Osteoblast (primary cell): ENCODE results near the gene FCER2. TPM values are rescaled to one million over a fixed set of nuclear protein-coding genes. Genes with fewer than 3 reads are reported as not detected.

Experiments used
- DNase-seq: peaks from one replicate; pipeline ENCODE4 v3.0.0; 2011; ENCODE audit warnings: low spot score, mixed read lengths; ENCODE audit not compliant: insufficient read length; ENCODE audit errors: missing footprints
- H2AFZ ChIP-seq: 2 replicates; pipeline ENCODE4 v1.6.0; 2011; ENCODE audit warnings: mild to moderate bottlenecking, low read length
- H3K27ac ChIP-seq: 2 replicates; pipeline ENCODE4 v1.5.1; 2011; ENCODE audit warnings: mild to moderate bottlenecking, low read depth, low read length, moderate library complexity
- H3K27me3 ChIP-seq: 2 replicates; pipeline ENCODE4 v1.6.0; 2012; ENCODE audit warnings: mild to moderate bottlenecking, control low read depth, inconsistent platforms, low read length, moderate library complexity; ENCODE audit not compliant: insufficient read depth
- H3K36me3 ChIP-seq: 2 replicates; pipeline ENCODE4 v1.5.1; 2011; ENCODE audit warnings: mild to moderate bottlenecking, low read length, control low read depth, moderate library complexity; ENCODE audit not compliant: insufficient read depth
- H3K4me1 ChIP-seq: 2 replicates; pipeline ENCODE4 v1.5.1; 2011; ENCODE audit warnings: mild to moderate bottlenecking, low read length, control low read depth, moderate library complexity; ENCODE audit not compliant: insufficient read depth
- H3K4me2 ChIP-seq: 2 replicates; pipeline ENCODE4 v1.6.0; 2011; ENCODE audit warnings: mild to moderate bottlenecking, low read length; ENCODE audit not compliant: insufficient read depth
- H3K4me3 ChIP-seq: fragments of 200-600 bp; sonication (generic); 3 replicates; pipeline ENCODE4 v1.5.1; 2012; ENCODE audit warnings: mild to moderate bottlenecking, low read length, inconsistent platforms; ENCODE audit not compliant: insufficient read depth
- H3K79me2 ChIP-seq: 2 replicates; pipeline ENCODE4 v1.6.0; 2012; ENCODE audit warnings: mild to moderate bottlenecking, low read length, control low read depth, inconsistent platforms; ENCODE audit not compliant: insufficient read depth
- H3K9me3 ChIP-seq: 2 replicates; pipeline ENCODE4 v1.5.1; 2011; ENCODE audit warnings: low read depth, low read length, control low read depth
- H4K20me1 ChIP-seq: 2 replicates; pipeline ENCODE4 v1.6.0; 2012; ENCODE audit warnings: mild to moderate bottlenecking, low read length, control low read depth; ENCODE audit not compliant: insufficient read depth
- CTCF ChIP-seq: IDR thresholded peaks from 2 replicates; pipeline ENCODE4 v1.5.1; 2011; ENCODE audit warnings: mild to moderate bottlenecking, low read depth, low read length, moderate library complexity; ENCODE audit errors: extremely low read depth
- total RNA-seq: library from RNA; depleted of rRNA; stranded (reverse); fragments of >200 nt; gene quantifications from 2 replicates; pipeline ENCODE4 v1.2.3, GENCODE V29; 2012

FCER2 gene
- total RNA-seq, 1 donor: not detected

- no peaks in the 10 kb centered on the region for H3K36me3 ChIP-seq
- H3K9me3 ChIP-seq: no peaks in the 10 kb centered on the region
- no peak overlapping the region for H3K27ac ChIP-seq
- no peaks in the 10 kb centered on the region for H3K79me2 ChIP-seq
- no peaks in the 10 kb centered on the region for H3K27me3 ChIP-seq
- no peak overlapping the region for H2AFZ ChIP-seq
- H3K4me1 ChIP-seq: peaks cover 4% of the 10 kb centered on the region
- peak; percentile 68 for DNase-seq
- no peak for TF ChIP-seq CTCF
- H3K4me2 ChIP-seq: no peak overlapping the region
- H3K4me3 ChIP-seq: no peak overlapping the region
- H4K20me1 ChIP-seq: no peaks in the 10 kb centered on the region
Measured at GRCh38 chr19:7648265-7649014, 53.5 kb downstream of the FCER2 start.

GRCh38 chr19:7647156-7647555, 54.8 kb downstream of the FCER2 start:
- Histone ChIP-seq H3K9me3 (no peaks in the 10 kb centered on the region), H4K20me1 (no peaks in the 10 kb centered on the region), H3K4me2 (no peak overlapping the region), H3K36me3 (no peaks in the 10 kb centered on the region), H3K27ac (no peak overlapping the region), H3K79me2 (no peaks in the 10 kb centered on the region), H3K27me3 (no peaks in the 10 kb centered on the region), H2AFZ (no peak overlapping the region), H3K4me1 (peaks cover 1% of the 10 kb centered on the region), H3K4me3 (no peak overlapping the region)
- DNase-seq: peak; percentile 8
- no peak for TF ChIP-seq CTCF

GRCh38 chr19:7646426-7646700, 55.6 kb downstream of the FCER2 start:
- DNase-seq: no peak
- Histone ChIP-seq H3K27me3 (no peaks in the 10 kb centered on the region), H3K9me3 (no peaks in the 10 kb centered on the region), H2AFZ (no peak overlapping the region), H3K27ac (no peak overlapping the region), H3K79me2 (no peaks in the 10 kb centered on the region), H3K4me3 (no peak overlapping the region), H3K4me2 (no peak overlapping the region), H3K36me3 (no peaks in the 10 kb centered on the region), H4K20me1 (no peaks in the 10 kb centered on the region), H3K4me1 (no peaks in the 10 kb centered on the region)
- no peak for TF ChIP-seq CTCF

GRCh38 chr19:7645656-7646425, 56.1 kb downstream of the FCER2 start:
- no peak overlapping the region for H2AFZ ChIP-seq
- DNase-seq: peak; percentile 81
- no peak for TF ChIP-seq CTCF

More at GRCh38 chr19:7645656-7646425, 56.1 kb downstream of the FCER2 start:
- H3K36me3 ChIP-seq: no peaks in the 10 kb centered on the region
- no peaks in the 10 kb centered on the region for H4K20me1 ChIP-seq
- H3K4me2 ChIP-seq: no peak overlapping the region
- H3K27me3 ChIP-seq: no peaks in the 10 kb centered on the region
- no peak overlapping the region for H3K4me3 ChIP-seq
- H3K4me1 ChIP-seq: no peaks in the 10 kb centered on the region
- no peaks in the 10 kb centered on the region for H3K79me2 ChIP-seq
- no peak overlapping the region for H3K27ac ChIP-seq
- H3K9me3 ChIP-seq: no peaks in the 10 kb centered on the region
